ENCODE results near the gene HTR3E.
"Not testable (repeated sequence)": the region's sequence is repeated elsewhere in the genome, so short reads cannot be mapped to it uniquely, and the experiment has no call there.

Gene HTR3E

GRCh38 chr3:184117636-184118035, 20.8 kb downstream of the HTR3E start:
- no peak for DNase-seq

DNA sequence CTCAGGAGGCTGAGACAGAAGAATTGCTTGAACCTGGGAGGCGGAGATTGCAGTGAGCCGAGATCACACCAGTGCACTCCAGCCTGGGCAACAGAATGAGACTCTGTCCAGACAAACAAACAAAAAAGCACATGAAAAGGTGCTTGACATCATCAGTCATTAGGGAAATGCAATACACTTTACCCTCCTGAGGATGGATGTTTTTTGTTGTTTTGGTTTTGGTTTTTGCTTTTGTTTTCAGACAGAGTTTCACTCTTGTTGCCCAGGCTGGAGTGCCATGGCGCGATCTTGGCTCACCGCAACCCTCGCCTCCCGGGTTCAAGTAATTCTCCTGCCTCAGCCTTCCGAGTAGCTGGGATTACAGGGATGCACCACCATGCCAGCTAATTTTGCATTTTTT, 24.2 kb downstream of the HTR3E start:
- DNase-seq: not testable (repeated sequence)

- no peak for DNase-seq
These were observed 29.1 kb downstream of the HTR3E start for GRCh38 chr3:184126006-184126405.

DNA sequence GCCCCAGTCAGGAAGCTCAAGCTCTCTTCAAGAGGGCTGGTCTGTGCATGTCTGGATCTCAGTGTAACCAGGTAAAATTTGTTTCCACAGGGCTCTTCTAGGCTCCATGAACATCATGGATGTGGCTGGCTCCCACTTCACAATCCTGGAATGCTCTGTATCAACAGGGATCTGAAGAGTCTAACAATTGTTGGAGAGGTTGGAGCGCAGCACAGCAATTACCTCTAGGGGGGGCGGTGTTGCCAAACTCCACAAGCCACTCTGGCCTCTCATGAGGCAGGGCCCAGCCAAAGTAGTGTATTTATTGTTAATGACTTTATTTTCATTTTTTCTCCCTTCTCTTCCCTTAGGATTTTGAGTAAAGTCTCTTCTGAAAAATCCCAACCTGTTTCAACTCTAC, 32.1 kb downstream of the HTR3E start:
- DNase-seq: peak; percentile 16

GRCh38 chr3:184132945-184133344, 36.1 kb downstream of the HTR3E start:
- DNase-seq: no peak

DNA sequence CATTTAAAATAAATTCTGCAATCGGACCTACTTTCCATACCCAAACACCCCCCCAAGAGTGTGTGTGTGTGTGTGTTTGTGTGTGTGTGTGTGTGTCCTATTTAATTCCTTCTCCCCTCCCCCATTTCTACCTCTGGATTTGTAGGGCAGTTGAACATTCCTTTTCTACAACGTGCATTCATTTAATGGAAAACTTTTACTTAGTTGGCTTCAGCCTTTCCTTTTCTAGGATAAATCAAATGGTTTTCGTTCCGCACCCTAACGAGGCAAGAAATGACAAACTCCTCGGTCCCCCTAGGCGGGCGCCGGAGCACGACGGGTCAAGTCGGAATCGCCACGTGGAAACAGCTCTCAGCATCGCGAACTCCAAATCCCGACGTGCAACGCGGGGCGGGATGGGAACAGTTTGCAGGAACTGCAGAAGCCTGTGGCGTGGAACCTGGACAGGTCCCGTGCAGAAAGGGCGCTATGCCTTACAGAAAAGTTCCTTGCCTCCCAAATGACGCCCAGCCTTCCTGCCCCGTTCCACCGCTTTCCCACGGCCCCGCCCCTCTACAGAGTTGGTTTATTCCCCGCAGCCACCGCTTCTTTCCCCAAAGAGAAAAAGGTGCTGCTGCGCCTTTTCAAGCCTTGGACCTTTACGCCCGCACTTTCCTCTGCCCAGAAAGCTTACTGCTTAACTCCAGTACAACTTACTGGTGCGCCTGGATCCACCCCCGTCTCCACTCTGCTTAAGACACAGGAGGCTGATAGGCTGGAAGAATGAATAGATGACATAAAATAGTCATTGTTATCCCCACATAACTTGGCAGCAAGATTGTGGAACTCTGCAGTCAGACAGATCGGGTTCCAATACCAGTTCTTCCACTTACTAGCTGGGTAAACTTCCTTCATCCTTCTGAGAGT, 37.2 kb downstream of the HTR3E start:
- DNase-seq: peak; percentile 58

- DNase-seq: no peak
These were observed 37.9 kb downstream of the HTR3E start for GRCh38 chr3:184134746-184135148.

DNA sequence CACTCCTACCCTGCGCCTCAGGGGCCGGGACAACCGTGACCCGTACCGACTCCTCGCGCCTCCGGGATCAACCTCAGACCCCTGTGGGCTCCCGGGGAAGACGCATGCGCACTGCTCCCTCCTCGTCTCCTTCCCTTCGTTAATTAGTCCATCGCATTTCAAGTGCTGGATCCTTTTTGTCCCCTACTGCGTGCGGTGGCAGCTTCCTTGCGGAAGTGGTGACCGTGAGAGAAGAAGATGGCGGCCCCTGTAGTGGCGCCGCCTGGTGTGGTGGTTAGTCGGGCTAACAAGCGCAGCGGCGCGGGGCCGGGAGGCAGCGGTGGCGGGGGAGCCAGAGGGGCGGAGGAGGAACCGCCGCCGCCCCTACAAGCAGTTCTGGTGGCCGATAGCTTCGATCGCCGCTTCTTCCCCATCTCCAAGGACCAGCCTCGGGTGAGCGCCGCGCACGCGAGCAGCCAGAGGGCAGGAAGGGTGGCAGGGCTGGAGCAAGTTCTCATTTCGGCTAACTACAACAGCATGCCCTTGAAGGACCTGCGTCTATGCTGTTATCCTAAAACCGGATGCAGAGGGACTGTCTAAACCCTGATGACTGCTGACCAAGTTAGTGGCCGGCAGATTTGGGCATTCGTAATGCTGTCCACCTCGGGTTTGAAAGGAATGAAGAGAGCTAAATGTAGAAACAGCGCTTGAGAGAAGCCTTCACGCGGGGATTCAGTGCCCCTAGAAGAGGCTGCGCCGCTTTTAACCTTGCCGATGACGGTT, 38.5 kb downstream of the HTR3E start, which contains the start of gene EIF2B5:
Gene EIF2B5 (plus strand): TSS at position 210 of the 762 bp plus-strand sequence. CDS start 28 bp downstream, at position 238.
- peak; percentile 89 for DNase-seq

DNA sequence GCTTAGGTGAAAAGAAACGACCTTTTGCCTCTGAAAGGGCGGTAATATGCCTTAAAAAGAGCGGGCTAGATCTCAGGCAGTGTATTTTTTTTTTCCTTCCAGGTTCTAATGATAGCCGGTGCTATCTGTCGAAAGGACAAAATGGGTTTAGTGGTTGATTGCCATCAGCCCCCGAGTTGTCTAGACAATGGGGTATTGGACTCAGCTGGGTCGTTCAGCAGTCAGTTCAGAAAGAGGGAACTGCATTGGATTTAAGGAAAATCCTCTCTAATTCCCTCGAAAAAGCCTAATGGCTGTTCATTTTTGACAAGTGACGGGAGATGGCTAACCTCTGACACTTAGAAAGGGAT, 39.0 kb downstream of the HTR3E start:
- no peak for DNase-seq

DNA sequence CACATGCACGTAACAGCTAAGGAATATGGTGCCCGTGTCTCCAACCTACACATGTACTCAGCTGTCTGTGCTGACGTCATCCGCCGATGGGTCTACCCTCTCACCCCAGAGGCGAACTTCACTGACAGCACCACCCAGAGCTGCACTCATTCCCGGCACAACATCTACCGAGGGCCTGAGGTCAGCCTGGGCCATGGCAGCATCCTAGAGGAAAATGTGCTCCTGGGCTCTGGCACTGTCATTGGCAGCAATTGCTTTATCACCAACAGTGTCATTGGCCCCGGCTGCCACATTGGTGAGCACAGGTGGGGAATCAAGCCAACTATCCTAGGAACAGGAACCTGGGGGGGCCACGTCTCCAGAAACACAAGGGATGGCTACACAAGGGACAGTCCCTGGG, 43.6 kb downstream of the HTR3E start:
- no peak for DNase-seq

DNA sequence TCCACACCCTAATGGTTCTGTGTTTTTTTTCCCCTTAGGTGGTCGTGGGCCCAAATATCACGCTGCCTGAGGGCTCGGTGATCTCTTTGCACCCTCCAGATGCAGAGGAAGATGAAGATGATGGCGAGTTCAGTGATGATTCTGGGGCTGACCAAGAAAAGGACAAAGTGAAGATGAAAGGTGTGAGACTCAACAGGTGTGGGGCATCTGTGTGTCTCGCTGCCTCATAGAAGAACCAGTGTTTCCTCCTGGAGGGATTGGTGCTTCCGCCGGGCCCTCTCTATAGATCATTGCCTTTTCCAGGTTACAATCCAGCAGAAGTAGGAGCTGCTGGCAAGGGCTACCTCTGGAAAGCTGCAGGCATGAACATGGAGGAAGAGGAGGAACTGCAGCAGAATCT, 45.3 kb downstream of the HTR3E start:
- no peak for DNase-seq

GRCh38 chr3:184143327-184143726, 46.5 kb downstream of the HTR3E start:
- no peak for DNase-seq

DNA sequence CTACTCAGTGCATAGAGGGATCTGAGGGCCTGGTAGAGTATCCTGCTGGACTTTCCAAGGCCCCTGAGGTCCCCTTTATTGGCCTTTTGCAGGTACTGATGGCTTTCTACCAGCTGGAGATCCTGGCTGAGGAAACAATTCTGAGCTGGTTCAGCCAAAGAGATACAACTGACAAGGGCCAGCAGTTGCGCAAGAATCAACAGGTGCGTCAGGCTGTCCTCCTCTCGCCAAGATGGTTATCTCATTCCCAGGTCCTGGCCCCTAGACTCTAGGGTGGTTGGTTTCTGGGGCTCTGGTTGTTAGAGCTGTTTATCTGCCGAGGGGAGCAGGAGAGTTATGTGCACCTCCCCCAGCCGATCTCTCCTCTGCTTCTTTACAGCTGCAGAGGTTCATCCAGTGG, 47.6 kb downstream of the HTR3E start:
- no peak for DNase-seq

DNA sequence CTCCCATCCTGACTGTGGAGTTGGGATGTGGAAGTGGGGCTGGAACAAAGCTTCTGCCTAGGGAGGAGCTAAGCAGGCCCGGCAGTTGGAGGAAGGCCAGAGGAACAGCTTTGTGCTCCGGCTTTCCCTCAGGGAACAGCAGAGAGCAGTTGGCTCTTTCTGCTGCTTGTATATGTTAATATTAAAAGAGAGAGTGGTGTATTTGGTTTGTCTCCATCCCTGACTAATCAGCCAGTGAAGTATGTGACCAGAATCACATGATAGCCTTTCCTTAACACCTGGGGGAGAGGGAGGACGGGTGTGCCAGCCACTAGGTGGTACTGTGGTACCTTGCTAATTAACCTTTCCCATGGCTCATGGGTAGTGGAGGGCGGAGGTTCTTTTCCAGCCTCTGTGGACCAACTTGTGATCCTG, 48.3 kb downstream of the HTR3E start:
- peak; percentile 58 for DNase-seq

DNA sequence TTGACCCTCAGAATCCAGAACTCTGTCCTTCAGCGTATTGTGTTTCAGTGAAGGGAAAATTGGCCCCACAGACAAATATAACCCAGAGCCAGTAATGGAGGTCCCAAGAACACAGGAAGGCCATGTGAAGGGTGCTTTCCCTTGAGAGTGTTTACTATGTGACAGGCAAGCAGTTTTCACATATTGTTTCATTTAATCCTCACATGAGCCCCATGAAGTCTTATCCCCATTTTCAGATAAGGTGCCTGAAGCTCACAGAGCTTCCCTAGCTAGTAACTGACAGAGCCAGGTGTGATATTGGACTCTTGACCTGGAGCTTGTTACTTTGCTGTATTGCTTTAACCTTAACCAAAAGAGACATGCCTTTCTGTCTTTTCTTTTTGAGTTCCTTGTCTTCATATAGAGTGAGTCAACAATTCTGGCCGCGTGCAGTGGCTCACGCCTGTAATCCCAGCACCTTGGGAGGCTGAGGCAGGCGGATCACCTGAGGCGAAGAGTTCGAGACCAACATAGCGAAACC, 48.9 kb downstream of the HTR3E start:
- DNase-seq: no peak

DNA sequence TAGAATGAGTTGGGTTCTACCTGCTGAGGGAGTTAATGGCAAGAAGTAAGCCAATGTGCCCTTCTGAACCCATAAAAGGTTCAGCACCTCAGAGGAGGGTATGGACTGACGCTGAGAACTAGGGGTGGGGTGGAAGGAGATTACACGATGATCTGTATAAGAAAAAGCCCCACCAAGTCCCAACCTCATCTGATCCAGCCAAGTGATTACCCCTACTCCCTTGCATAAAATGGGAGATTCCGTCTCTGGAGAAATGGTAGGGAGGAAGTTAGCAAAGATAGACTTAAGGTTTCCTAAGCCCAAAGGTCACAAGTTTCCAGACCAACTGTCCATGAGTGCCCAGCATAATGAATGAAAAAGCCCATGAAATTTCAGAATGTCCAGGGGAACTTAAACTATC, 51.2 kb downstream of the HTR3E start:
- DNase-seq: no peak

- no peak for DNase-seq
These were observed 52.3 kb downstream of the HTR3E start for GRCh38 chr3:184149123-184149522.

DNA sequence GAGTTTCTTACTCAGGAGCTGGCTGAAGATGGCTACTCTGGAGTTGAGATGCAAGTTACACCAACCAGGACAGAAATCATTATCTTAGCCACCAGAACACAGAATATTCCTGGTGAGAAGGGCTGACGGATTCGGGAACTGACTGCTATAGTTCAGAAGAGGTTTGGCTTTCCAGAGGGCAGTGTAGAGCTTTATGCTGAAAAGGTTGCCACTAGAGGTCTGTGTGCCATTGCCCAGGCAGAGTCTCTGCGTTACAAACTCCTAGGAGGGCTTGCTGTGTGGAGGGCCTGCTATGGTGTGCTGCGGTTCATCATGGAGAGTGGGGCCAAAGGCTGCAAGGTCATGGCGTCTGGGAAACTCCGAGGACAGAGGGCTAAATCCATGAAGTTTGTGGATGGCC, 52.9 kb downstream of the HTR3E start:
- not testable (repeated sequence) for DNase-seq

- peak; percentile 50 for DNase-seq
These were observed 58.2 kb downstream of the HTR3E start, which contains the start of gene DVL3 for GRCh38 chr3:184154885-184155643. TSS of gene DVL3 (plus strand) at chr3:184155377. CDS start at chr3:184155636, 259 bp downstream.

DNA sequence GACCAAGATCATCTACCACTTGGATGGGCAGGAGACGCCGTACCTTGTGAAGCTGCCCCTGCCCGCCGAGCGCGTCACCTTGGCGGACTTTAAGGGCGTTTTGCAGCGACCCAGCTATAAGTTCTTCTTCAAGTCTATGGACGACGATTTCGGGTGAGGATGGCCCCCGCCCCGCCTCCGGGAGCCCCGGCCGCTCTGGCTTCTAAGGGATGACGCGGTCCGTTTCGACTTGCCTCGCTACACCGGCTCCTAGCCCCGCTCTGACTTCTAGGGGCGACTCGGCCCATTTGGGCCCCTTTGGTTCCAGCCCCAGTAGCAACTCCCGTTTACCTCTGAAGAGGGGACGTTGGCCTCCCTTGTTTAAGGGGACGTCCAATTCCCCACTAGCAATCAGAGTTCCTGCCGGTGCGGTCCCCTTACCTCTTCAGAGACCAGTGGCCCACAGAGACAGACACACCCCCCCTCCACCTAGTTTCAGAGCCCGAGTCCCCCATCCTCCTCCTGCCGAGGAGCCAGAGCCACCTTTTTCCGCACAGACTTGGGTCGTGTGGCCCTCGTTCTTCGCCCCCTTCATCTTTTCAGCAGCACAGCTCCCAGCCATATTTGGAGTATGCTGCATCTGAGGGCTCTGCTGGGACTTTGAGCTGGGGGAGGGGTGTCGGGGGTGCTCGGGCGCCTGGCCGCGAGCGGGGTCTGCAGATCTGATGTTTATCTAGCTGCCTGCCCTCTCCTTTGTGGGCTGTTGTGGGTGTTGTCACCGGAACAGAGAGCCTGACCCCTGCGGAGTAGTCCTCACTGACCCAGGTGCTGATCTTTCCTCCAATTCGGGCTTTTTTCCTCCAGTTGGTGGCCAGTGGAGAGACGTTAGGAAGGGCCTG, 59.0 kb downstream of the HTR3E start:
- DNase-seq: peak; percentile 53

- DNase-seq: no peak
These were observed 59.7 kb downstream of the HTR3E start for GRCh38 chr3:184156522-184156955.

Data from CD4-positive, alpha-beta T cell treated with Interleukin-6 for 4 hours (primary cell).